Uterus (tissue), 4 donors: Measurements from ENCODE around the gene NAT9. TPM values are rescaled to one million over a fixed set of nuclear protein-coding genes. Genes with fewer than 3 reads are reported as not detected.

Source experiments
- DNase-seq, 2 donors: peaks; one replicate each; pipeline ENCODE4 v3.0.0-alpha.2; 2019 to 2020
- H3K27ac ChIP-seq, 2 donors: fragments of 200-600 bp; sonication (generic); 1 replicate in 1 of 2; 2 replicates in 1 of 2; pipeline ENCODE4 v1.5.1; 2016 to 2018
- H3K27me3 ChIP-seq, 2 donors: fragments of 200-600 bp; sonication (generic); one replicate each; pipeline ENCODE4 v1.5.1; 2018 to 2019; ENCODE audit warnings: control low read depth in 1 of 2
- H3K36me3 ChIP-seq, 2 donors: fragments of 200-600 bp; sonication (generic); one replicate each; pipeline ENCODE4 v1.5.1; 2019; ENCODE audit warnings: control low read depth in 1 of 2
- H3K4me1 ChIP-seq, 2 donors: fragments of 200-600 bp; sonication (generic); one replicate each; pipeline ENCODE4 v1.5.1; 2018 to 2019; ENCODE audit warnings: control low read depth in 1 of 2
- H3K4me3 ChIP-seq, 2 donors: fragments of 200-600 bp; sonication (generic); 1 replicate in 1 of 2; 2 replicates in 1 of 2; pipeline ENCODE4 v1.5.1; 2018 to 2019; ENCODE audit warnings: mild to moderate bottlenecking in 1 of 2
- H3K9me3 ChIP-seq, 2 donors: fragments of 200-600 bp; sonication (generic); one replicate each; pipeline ENCODE4 v1.5.1; 2019; ENCODE audit warnings: control low read depth in 1 of 2
- CTCF ChIP-seq, 4 experiments: fragments of 200-600 bp in 2 of 4; fragments of 450-650 bp in 2 of 4; sonication (generic) in 2 of 4; IDR thresholded peaks; one replicate each; pipeline ENCODE4 v1.5.1; 2016 to 2019; ENCODE audit warnings: antibody characterized with exemption in 4 of 4, mild to moderate bottlenecking in 2 of 4, moderate library complexity in 1 of 4
- POLR2A ChIP-seq, 2 donors: fragments of 450-650 bp; IDR thresholded peaks; one replicate each; pipeline ENCODE4 v1.6.1; 2016; ENCODE audit warnings: antibody characterized with exemption in 2 of 2, mild to moderate bottlenecking in 1 of 2, moderate library complexity in 1 of 2
- intact Hi-C: fragments of 100-400 bp; cut with DNase I; formaldehyde crosslinking; loops from one replicate; pipeline ENCODE4 v1.15.1; 2023; ENCODE audit warnings: low total_unique reads
- total RNA-seq, 4 donors: library from RNA; depleted of rRNA in 3 of 4; stranded (reverse); fragments of >200 nt in 3 of 4; gene quantifications; one replicate each; pipeline versions ENCODE4 v1.1.0 to v1.2.4, GENCODE V29; 2014 to 2023
- donor health status: DM: yes; HTN: yes; CAD: no.

The NAT9 gene
- total RNA-seq, 4 donors from 2014 or later = 5.4 to 53.3 (median 33.9) TPM

- no peak for TF ChIP-seq CTCF (IDR thresholded peaks at IDR 0.05)
- no peak for TF ChIP-seq POLR2A (IDR thresholded peaks at IDR 0.05)
- no peaks in the 10 kb centered on the region for H3K9me3 ChIP-seq
- intact Hi-C loops = no loop called here
- no peak for DNase-seq
- no peaks in the 10 kb centered on the region for H3K36me3 ChIP-seq
- H3K4me3 ChIP-seq = no peak overlapping the region
- no peaks in the 10 kb centered on the region for H3K4me1 ChIP-seq
- no peaks in the 10 kb centered on the region for H3K27me3 ChIP-seq
- H3K27ac ChIP-seq = no peak overlapping the region
These were observed 46.3 kb downstream of the NAT9 start for GRCh38 chr17:74729866-74730265.

GRCh38 chr17:74729368-74729767, 46.8 kb downstream of the NAT9 start:
- DNase-seq = no peak
- TF ChIP-seq POLR2A (IDR thresholded peaks at IDR 0.05) = no peak
- Histone ChIP-seq H3K27ac (no peak overlapping the region), H3K4me3 (no peak overlapping the region), H3K9me3 (no peaks in the 10 kb centered on the region), H3K36me3 (no peaks in the 10 kb centered on the region), H3K4me1 (no peaks in the 10 kb centered on the region), H3K27me3 (no peaks in the 10 kb centered on the region)
- intact Hi-C loops = no loop called here

- no peak overlapping the region for H3K27ac ChIP-seq
- H3K4me1 ChIP-seq = no peaks in the 10 kb centered on the region
- no peaks in the 10 kb centered on the region for H3K27me3 ChIP-seq
- H3K4me3 ChIP-seq = no peak overlapping the region
- TF ChIP-seq POLR2A (IDR thresholded peaks at IDR 0.05) (no peak), CTCF (IDR thresholded peaks at IDR 0.05) (no peak)
- no peaks in the 10 kb centered on the region for H3K9me3 ChIP-seq
- DNase-seq = no peak
- intact Hi-C loops = no loop called here
- H3K36me3 ChIP-seq = no peaks in the 10 kb centered on the region
These were observed 47.5 kb downstream of the NAT9 start for GRCh38 chr17:74728702-74729075.

GRCh38 chr17:74728033-74728701, 48.0 kb downstream of the NAT9 start:
- no peak overlapping the region for H3K27ac ChIP-seq
- TF ChIP-seq CTCF (IDR thresholded peaks at IDR 0.05) (no peak), POLR2A (IDR thresholded peaks at IDR 0.05) (no peak)
- H3K4me1 ChIP-seq = no peaks in the 10 kb centered on the region
- no peaks in the 10 kb centered on the region for H3K36me3 ChIP-seq
- no peaks in the 10 kb centered on the region for H3K9me3 ChIP-seq
- H3K4me3 ChIP-seq = no peak overlapping the region
- H3K27me3 ChIP-seq = no peaks in the 10 kb centered on the region
- no peak for DNase-seq
- intact Hi-C loops = no loop called here

GRCh38 chr17:74725111-74725510, 51.0 kb downstream of the NAT9 start:
- H3K27ac ChIP-seq = no peak overlapping the region
- H3K36me3 ChIP-seq = no peaks in the 10 kb centered on the region
- no peaks in the 10 kb centered on the region for H3K9me3 ChIP-seq
- H3K4me3 ChIP-seq = no peak overlapping the region
- intact Hi-C loops = no loop called here
- DNase-seq = no peak
- H3K27me3 ChIP-seq = no peaks in the 10 kb centered on the region
- TF ChIP-seq POLR2A (IDR thresholded peaks at IDR 0.05) (no peak), CTCF (IDR thresholded peaks at IDR 0.05) (no peak)
- H3K4me1 ChIP-seq = no peaks in the 10 kb centered on the region

GRCh38 chr17:74723891-74724290, 52.3 kb downstream of the NAT9 start:
- intact Hi-C loops = no loop called here
- Histone ChIP-seq H3K27ac (no peak overlapping the region), H3K4me3 (no peak overlapping the region), H3K36me3 (no peaks in the 10 kb centered on the region), H3K9me3 (no peaks in the 10 kb centered on the region), H3K4me1 (no peaks in the 10 kb centered on the region), H3K27me3 (no peaks in the 10 kb centered on the region)
- TF ChIP-seq CTCF (IDR thresholded peaks at IDR 0.05) (no peak), POLR2A (IDR thresholded peaks at IDR 0.05) (no peak)
- no peak for DNase-seq
